Activated CD4-positive, alpha-beta memory T cell treated with anti-CD3 and anti-CD28 coated beads, Interleukin-2, amount 10 ng/mL, durations not matched to agents 7 days and 5 days (primary cell): ENCODE data around the gene NRIP3. TPM values are rescaled to one million over a fixed set of nuclear protein-coding genes. Genes with fewer than 3 reads are reported as not detected.

Source experiments
- CTCF ChIA-PET: fragments of 350-600 bp; sonication (Branson Sonifier 250); formaldehyde crosslinking; loops from one replicate; lab custom pipeline; 2021; ENCODE audit warnings: antibody characterized with exemption, inconsistent platforms; lab: Charles Lee
- POLR2A ChIA-PET: fragments of 350-600 bp; sonication (Branson Sonifier 250); formaldehyde crosslinking; loops from one replicate; lab custom pipeline; 2021; ENCODE audit warnings: antibody characterized with exemption; lab: Charles Lee
- DNase-seq: peaks from one replicate; pipeline ENCODE4 v3.0.0-alpha.2; 2020
- H3K27ac Mint-ChIP-seq: one replicate; pipeline ENCODE4 v1.8.0; 2021; ENCODE audit warnings: mild to moderate bottlenecking, mixed read lengths
- H3K27me3 Mint-ChIP-seq: one replicate; pipeline ENCODE4 v1.8.0; 2021; ENCODE audit warnings: mixed read lengths
- H3K36me3 Mint-ChIP-seq: one replicate; pipeline ENCODE4 v1.8.0; 2021; ENCODE audit warnings: low read depth, mixed read lengths
- H3K4me1 Mint-ChIP-seq: one replicate; pipeline ENCODE4 v1.8.0; 2021; ENCODE audit warnings: mixed read lengths
- H3K4me3 Mint-ChIP-seq: one replicate; pipeline ENCODE4 v1.8.0; 2021; ENCODE audit warnings: mild to moderate bottlenecking, mixed read lengths
- H3K9me3 Mint-ChIP-seq: one replicate; pipeline ENCODE4 v1.8.0; 2021; ENCODE audit warnings: mixed read lengths
- total RNA-seq, 2 experiments: library from RNA; stranded (reverse); gene quantifications; one replicate each; pipeline ENCODE4 v1.2.3, GENCODE V29; 2021

The NRIP3 gene
- 1 to 10 TPM; 1.9 to 2.4 TPM for total RNA-seq

GRCh38 chr11:9003573-9004182, at the start of gene NRIP3:
TSS of gene NRIP3 (minus strand) at chr11:9004001. CDS start at chr11:9003935, 66 bp downstream.
- H3K27me3 Mint-ChIP-seq: peaks cover 58% of the 10 kb centered on the region
- no peaks in the 10 kb centered on the region for H3K9me3 Mint-ChIP-seq
- POLR2A ChIA-PET: interaction anchor here (0.8 to 1.3 kb wide), 2 partner anchors 12 to 457 kb away, joined by 4 read pairs; partner anchors contain the start of gene ZNF143

GRCh38 chr11:9052316-9052715, 48.5 kb upstream of the NRIP3 start:
- DNase-seq: no peak
- H3K9me3 Mint-ChIP-seq: no peaks in the 10 kb centered on the region
- no peaks in the 10 kb centered on the region for H3K4me1 Mint-ChIP-seq
- no peak overlapping the region for H3K27ac Mint-ChIP-seq
- POLR2A ChIA-PET: no interaction called here
- no peak overlapping the region for H3K4me3 Mint-ChIP-seq
- H3K27me3 Mint-ChIP-seq: peaks cover 21% of the 10 kb centered on the region
- CTCF ChIA-PET: no interaction called here
- no peaks in the 10 kb centered on the region for H3K36me3 Mint-ChIP-seq

More at GRCh38 chr11:9003573-9004182, at the start of gene NRIP3:
- Mint-ChIP-seq H3K4me1 (peaks cover 27% of the 10 kb centered on the region), H3K4me3 (peak within 1 kb of the TSS; percentile 64), H3K27ac (no peak within 1 kb of the TSS), H3K36me3 (no peaks in the 10 kb centered on the region)
- DNase-seq: peak; percentile 78
- CTCF ChIA-PET: interaction anchor here (0.9 to 4.9 kb wide), 3 partner anchors 12 to 134 kb away, joined by 3 to 22 read pairs (median 3); no protein-coding TSS in a partner anchor

- peaks cover 11% of the 10 kb centered on the region for H3K27me3 Mint-ChIP-seq
- ChIA-PET CTCF (no interaction called here), POLR2A (interaction anchor here (0.6 kb wide), 1 partner anchor 553 kb away, joined by 4 read pairs; no protein-coding TSS in a partner anchor)
- no peak overlapping the region for H3K4me3 Mint-ChIP-seq
- H3K9me3 Mint-ChIP-seq: no peaks in the 10 kb centered on the region
- H3K4me1 Mint-ChIP-seq: no peaks in the 10 kb centered on the region
- DNase-seq: no peak
- no peak overlapping the region for H3K27ac Mint-ChIP-seq
- H3K36me3 Mint-ChIP-seq: no peaks in the 10 kb centered on the region
These were observed 46.2 kb upstream of the NRIP3 start for GRCh38 chr11:9049959-9050358.

- Mint-ChIP-seq H3K27ac (no peak overlapping the region), H3K9me3 (no peaks in the 10 kb centered on the region), H3K4me3 (no peak overlapping the region), H3K4me1 (no peaks in the 10 kb centered on the region), H3K27me3 (peaks cover 12% of the 10 kb centered on the region), H3K36me3 (no peaks in the 10 kb centered on the region)
- CTCF ChIA-PET: interaction anchor here (1.4 to 2.2 kb wide), 2 partner anchors 32 to 33 kb away, joined by 3 to 6 read pairs; no protein-coding TSS in a partner anchor
- no peak for DNase-seq
- POLR2A ChIA-PET: no interaction called here
These were observed 44.2 kb upstream of the NRIP3 start for GRCh38 chr11:9047964-9048523.

GRCh38 chr11:9046481-9046880, 42.7 kb upstream of the NRIP3 start:
- no peak overlapping the region for H3K27ac Mint-ChIP-seq
- ChIA-PET CTCF (interaction anchor here (0.7 to 2.2 kb wide), 4 partner anchors 11 to 83 kb away, joined by 3 to 6 read pairs (median 4); no protein-coding TSS in a partner anchor), POLR2A (no interaction called here)
- no peaks in the 10 kb centered on the region for H3K36me3 Mint-ChIP-seq
- no peak overlapping the region for H3K4me3 Mint-ChIP-seq
- no peaks in the 10 kb centered on the region for H3K9me3 Mint-ChIP-seq
- DNase-seq: no peak
- peaks cover 12% of the 10 kb centered on the region for H3K27me3 Mint-ChIP-seq
- H3K4me1 Mint-ChIP-seq: no peaks in the 10 kb centered on the region

- H3K9me3 Mint-ChIP-seq: no peaks in the 10 kb centered on the region
- no peak overlapping the region for H3K4me3 Mint-ChIP-seq
- H3K27me3 Mint-ChIP-seq: peaks cover 17% of the 10 kb centered on the region
- ChIA-PET CTCF (no interaction called here), POLR2A (no interaction called here)
- DNase-seq: no peak
- H3K27ac Mint-ChIP-seq: no peak overlapping the region
- H3K4me1 Mint-ChIP-seq: no peaks in the 10 kb centered on the region
- H3K36me3 Mint-ChIP-seq: no peaks in the 10 kb centered on the region
These were observed 38.7 kb upstream of the NRIP3 start for GRCh38 chr11:9042488-9042887.

GRCh38 chr11:9041747-9042146, 37.9 kb upstream of the NRIP3 start:
- CTCF ChIA-PET: interaction anchor here (0.9 kb wide), 1 partner anchor 96 kb away, joined by 3 read pairs; no protein-coding TSS in a partner anchor
- no peaks in the 10 kb centered on the region for H3K9me3 Mint-ChIP-seq

GRCh38 chr11:9040410-9040809, 36.6 kb upstream of the NRIP3 start:
- Mint-ChIP-seq H3K4me3 (no peak overlapping the region), H3K4me1 (no peaks in the 10 kb centered on the region), H3K27ac (no peak overlapping the region), H3K9me3 (no peaks in the 10 kb centered on the region), H3K36me3 (no peaks in the 10 kb centered on the region), H3K27me3 (peaks cover 18% of the 10 kb centered on the region)
- ChIA-PET CTCF (no interaction called here), POLR2A (no interaction called here)
- no peak for DNase-seq

More at GRCh38 chr11:9041747-9042146, 37.9 kb upstream of the NRIP3 start:
- Mint-ChIP-seq H3K4me3 (no peak overlapping the region), H3K27ac (no peak overlapping the region), H3K27me3 (peaks cover 17% of the 10 kb centered on the region), H3K36me3 (no peaks in the 10 kb centered on the region), H3K4me1 (no peaks in the 10 kb centered on the region)
- POLR2A ChIA-PET: no interaction called here
- no peak for DNase-seq

- no peak for DNase-seq
- no peak overlapping the region for H3K27ac Mint-ChIP-seq
- H3K4me3 Mint-ChIP-seq: no peak overlapping the region
- CTCF ChIA-PET: interaction anchor here (0.8 kb wide), 1 partner anchor 98 kb away, joined by 4 read pairs; no protein-coding TSS in a partner anchor
- H3K36me3 Mint-ChIP-seq: no peaks in the 10 kb centered on the region
- H3K4me1 Mint-ChIP-seq: no peaks in the 10 kb centered on the region
- peaks cover 17% of the 10 kb centered on the region for H3K27me3 Mint-ChIP-seq
- H3K9me3 Mint-ChIP-seq: no peaks in the 10 kb centered on the region
- POLR2A ChIA-PET: no interaction called here
These were observed 36.1 kb upstream of the NRIP3 start for GRCh38 chr11:9039863-9040262.

- Mint-ChIP-seq H3K4me1 (no peaks in the 10 kb centered on the region), H3K27ac (no peak overlapping the region), H3K9me3 (no peaks in the 10 kb centered on the region), H3K27me3 (peaks cover 15% of the 10 kb centered on the region), H3K36me3 (no peaks in the 10 kb centered on the region), H3K4me3 (no peak overlapping the region)
- no peak for DNase-seq
- POLR2A ChIA-PET: no interaction called here
- CTCF ChIA-PET: interaction anchor here (0.8 kb wide), 1 partner anchor 98 kb away, joined by 4 read pairs; no protein-coding TSS in a partner anchor
These were observed 35.4 kb upstream of the NRIP3 start for GRCh38 chr11:9039198-9039597.

- no peak overlapping the region for H3K27ac Mint-ChIP-seq
- no peaks in the 10 kb centered on the region for H3K9me3 Mint-ChIP-seq
- no peak for DNase-seq
- H3K4me1 Mint-ChIP-seq: no peaks in the 10 kb centered on the region
- ChIA-PET POLR2A (no interaction called here), CTCF (no interaction called here)
- no peaks in the 10 kb centered on the region for H3K36me3 Mint-ChIP-seq
- H3K4me3 Mint-ChIP-seq: no peak overlapping the region
- peaks cover 17% of the 10 kb centered on the region for H3K27me3 Mint-ChIP-seq
These were observed 34.7 kb upstream of the NRIP3 start for GRCh38 chr11:9038541-9038940.

- Mint-ChIP-seq H3K4me1 (no peaks in the 10 kb centered on the region), H3K9me3 (no peaks in the 10 kb centered on the region), H3K27me3 (peaks cover 17% of the 10 kb centered on the region), H3K36me3 (no peaks in the 10 kb centered on the region), H3K27ac (no peak overlapping the region), H3K4me3 (no peak overlapping the region)
- no peak for DNase-seq
- POLR2A ChIA-PET: no interaction called here
- CTCF ChIA-PET: no interaction called here
These were observed 34.2 kb upstream of the NRIP3 start for GRCh38 chr11:9037963-9038362.

- POLR2A ChIA-PET: no interaction called here
These were observed 33.4 kb upstream of the NRIP3 start for GRCh38 chr11:9037046-9037780.

More at GRCh38 chr11:9037046-9037780, 33.4 kb upstream of the NRIP3 start:
- no peaks in the 10 kb centered on the region for H3K4me1 Mint-ChIP-seq
- H3K27me3 Mint-ChIP-seq: peaks cover 17% of the 10 kb centered on the region
- H3K9me3 Mint-ChIP-seq: no peaks in the 10 kb centered on the region
- H3K36me3 Mint-ChIP-seq: no peaks in the 10 kb centered on the region
- H3K4me3 Mint-ChIP-seq: no peak overlapping the region
- CTCF ChIA-PET: interaction anchor here (1.0 kb wide), 1 partner anchor 22 kb away, joined by 3 read pairs; no protein-coding TSS in a partner anchor
- DNase-seq: no peak
- H3K27ac Mint-ChIP-seq: no peak overlapping the region
